Activated CD4-positive, alpha-beta T cell treated with anti-CD3 and anti-CD28 coated beads for 36 hours (primary cell): ENCODE measurements around the gene CHPF. TPM values are rescaled to one million over a fixed set of nuclear protein-coding genes. Genes with fewer than 3 reads are reported as not detected.

Source experiments
- ATAC-seq: fragments of 200-7000 bp; cut with Tn5 transposase; one replicate; pipeline ENCODE4 v1.10.0; 2021; ENCODE audit warnings: mild to moderate bottlenecking, moderate library complexity
- CTCF ChIA-PET: fragments of 350-600 bp; sonication (Branson Sonifier 250); formaldehyde crosslinking; loops from one replicate; lab custom pipeline; 2021; ENCODE audit warnings: antibody characterized with exemption; lab: Charles Lee
- POLR2A ChIA-PET: fragments of 350-600 bp; sonication (Branson Sonifier 250); formaldehyde crosslinking; loops from one replicate; lab custom pipeline; 2021; ENCODE audit warnings: antibody characterized with exemption, inconsistent platforms; lab: Charles Lee
- DNase-seq: peaks from one replicate; pipeline ENCODE4 v3.0.0-alpha.2; 2020
- H3K27ac Mint-ChIP-seq: one replicate; pipeline ENCODE4 v1.8.0; 2021; ENCODE audit warnings: mixed read lengths
- H3K27me3 Mint-ChIP-seq: one replicate; pipeline ENCODE4 v1.8.0; 2021; ENCODE audit warnings: mixed read lengths
- H3K36me3 Mint-ChIP-seq: one replicate; pipeline ENCODE4 v1.8.0; 2021; ENCODE audit warnings: low read depth, mixed read lengths
- H3K4me1 Mint-ChIP-seq: one replicate; pipeline ENCODE4 v1.8.0; 2021; ENCODE audit warnings: mixed read lengths
- H3K4me3 Mint-ChIP-seq: one replicate; pipeline ENCODE4 v1.8.0; 2021; ENCODE audit warnings: mild to moderate bottlenecking, moderate library complexity, mixed read lengths
- H3K9me3 Mint-ChIP-seq: one replicate; pipeline ENCODE4 v1.8.0; 2021; ENCODE audit warnings: low read depth, mixed read lengths
- intact Hi-C, 2 experiments: fragments of 100-400 bp; cut with DNase I in 1 of 2; cut with micrococcal nuclease in 1 of 2; formaldehyde crosslinking; loops; one replicate each; pipeline versions ENCODE4 v1.14.2 to v1.15.1; 2022 to 2024; cut with DNase I, micrococcal nuclease
- total RNA-seq, 2 experiments: library from RNA; stranded (reverse); gene quantifications; one replicate each; pipeline ENCODE4 v1.2.3, GENCODE V29; 2021

CHPF gene
- total RNA-seq, 2 experiments from 2014 or later = 14.1 to 17.1 TPM

DNA sequence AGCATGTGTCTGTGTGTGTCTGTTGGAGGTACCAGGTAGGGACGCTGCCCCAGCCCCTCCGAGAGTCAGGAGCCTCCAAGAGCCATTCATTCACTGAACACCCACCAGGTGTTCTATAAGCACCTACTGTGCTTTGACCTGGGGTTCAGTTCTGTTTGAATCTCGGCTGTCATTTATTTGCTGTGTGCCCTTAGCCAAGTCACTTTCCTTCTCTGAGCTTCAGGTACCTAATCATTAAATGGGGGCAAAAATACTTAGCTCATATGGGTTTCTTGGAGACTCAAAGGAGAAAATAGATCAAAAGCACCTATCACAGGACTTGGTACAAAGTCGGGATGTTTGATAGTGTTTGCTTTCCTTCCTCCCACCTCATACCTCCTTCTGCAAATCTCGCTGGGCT lies 16.1 kb downstream of the CHPF start:
- Mint-ChIP-seq H3K9me3 (no peaks in the 10 kb centered on the region), H3K36me3 (no peaks in the 10 kb centered on the region), H3K27ac (no peak overlapping the region), H3K27me3 (peaks cover 63% of the 10 kb centered on the region), H3K4me3 (no peak overlapping the region), H3K4me1 (peaks cover 4% of the 10 kb centered on the region)
- ATAC-seq = no peak
- intact Hi-C loops = no loop called here
- no peak for DNase-seq
- ChIA-PET CTCF (interaction anchor here (1.0 to 8.0 kb wide), 10 partner anchors 9 to 139 kb away, joined by 3 to 128 read pairs (median 24); partner anchors contain the start of genes CHPF, GMPPA and TMEM198), POLR2A (no interaction called here)

GRCh38 chr2:219527076-219527394 lies 16.6 kb downstream of the CHPF start:
- intact Hi-C loops = no loop called here
- H3K36me3 Mint-ChIP-seq = no peaks in the 10 kb centered on the region
- DNase-seq = no peak
- H3K27ac Mint-ChIP-seq = no peak overlapping the region
- H3K4me1 Mint-ChIP-seq = peaks cover 5% of the 10 kb centered on the region
- no peak for ATAC-seq
- CTCF ChIA-PET = interaction anchor here (4.9 to 8.0 kb wide), 5 partner anchors 9 to 124 kb away, joined by 37 to 128 read pairs (median 55); partner anchors contain the start of genes CHPF, GMPPA and TMEM198
- peaks cover 63% of the 10 kb centered on the region for H3K27me3 Mint-ChIP-seq
- POLR2A ChIA-PET = no interaction called here
- H3K4me3 Mint-ChIP-seq = no peak overlapping the region
- no peaks in the 10 kb centered on the region for H3K9me3 Mint-ChIP-seq

GRCh38 chr2:219526320-219527075 lies 17.1 kb downstream of the CHPF start:
- intact Hi-C loops = no loop called here
- no peaks in the 10 kb centered on the region for H3K9me3 Mint-ChIP-seq
- peaks cover 68% of the 10 kb centered on the region for H3K27me3 Mint-ChIP-seq
- no peak overlapping the region for H3K4me3 Mint-ChIP-seq
- ATAC-seq = no peak
- DNase-seq = no peak
- H3K4me1 Mint-ChIP-seq = peaks cover 10% of the 10 kb centered on the region
- H3K36me3 Mint-ChIP-seq = no peaks in the 10 kb centered on the region
- H3K27ac Mint-ChIP-seq = no peak overlapping the region
- CTCF ChIA-PET = interaction anchor here (0.5 to 8.0 kb wide), 8 partner anchors 8 to 124 kb away, joined by 3 to 128 read pairs (median 22); partner anchors contain the start of genes CHPF, GMPPA and TMEM198
- POLR2A ChIA-PET = no interaction called here

- ChIA-PET POLR2A (no interaction called here), CTCF (interaction anchor here (0.5 to 8.0 kb wide), 7 partner anchors 14 to 123 kb away, joined by 3 to 128 read pairs (median 4); partner anchors contain the start of gene GMPPA)
- Mint-ChIP-seq H3K27me3 (peaks cover 68% of the 10 kb centered on the region), H3K9me3 (no peaks in the 10 kb centered on the region), H3K4me1 (peaks cover 10% of the 10 kb centered on the region), H3K36me3 (no peaks in the 10 kb centered on the region), H3K4me3 (no peak overlapping the region), H3K27ac (no peak overlapping the region)
- intact Hi-C loops = no loop called here
- ATAC-seq = no peak
- no peak for DNase-seq
Observed at GRCh38 chr2:219525533-219526232, 17.9 kb downstream of the CHPF start.

- intact Hi-C loops = no loop called here
- Mint-ChIP-seq H3K27me3 (peaks cover 67% of the 10 kb centered on the region), H3K9me3 (no peaks in the 10 kb centered on the region), H3K4me3 (no peak overlapping the region), H3K27ac (no peak overlapping the region), H3K36me3 (no peaks in the 10 kb centered on the region), H3K4me1 (peaks cover 10% of the 10 kb centered on the region)
- DNase-seq = no peak
- POLR2A ChIA-PET = no interaction called here
- CTCF ChIA-PET = interaction anchor here (0.6 to 8.0 kb wide), 3 partner anchors 16 to 118 kb away, joined by 3 to 128 read pairs (median 3); partner anchors contain the start of gene GMPPA
- ATAC-seq = no peak
Observed at GRCh38 chr2:219524817-219525216, 18.8 kb downstream of the CHPF start.

GRCh38 chr2:219523031-219523671 lies 20.5 kb downstream of the CHPF start:
- no peak overlapping the region for H3K4me3 Mint-ChIP-seq
- ATAC-seq = no peak
- no peak for DNase-seq

GRCh38 chr2:219522111-219523030 lies 21.2 kb downstream of the CHPF start:
- POLR2A ChIA-PET = no interaction called here
- Mint-ChIP-seq H3K4me3 (no peak overlapping the region), H3K9me3 (no peaks in the 10 kb centered on the region), H3K27ac (no peak overlapping the region), H3K36me3 (no peaks in the 10 kb centered on the region), H3K27me3 (peaks cover 65% of the 10 kb centered on the region), H3K4me1 (peaks cover 10% of the 10 kb centered on the region)
- no peak for DNase-seq
- CTCF ChIA-PET = interaction anchor here (1.2 to 1.9 kb wide), 3 partner anchors 19 to 27 kb away, joined by 4 to 5 read pairs (median 5); a partner anchor contains a TSS
- intact Hi-C loops = no loop called here
- ATAC-seq = no peak

More at GRCh38 chr2:219523031-219523671, 20.5 kb downstream of the CHPF start:
- ChIA-PET POLR2A (no interaction called here), CTCF (interaction anchor here (0.7 to 1.2 kb wide), 5 partner anchors 13 to 119 kb away, joined by 3 to 5 read pairs (median 3); no protein-coding TSS in a partner anchor)
- no peak overlapping the region for H3K27ac Mint-ChIP-seq
- H3K27me3 Mint-ChIP-seq = peaks cover 64% of the 10 kb centered on the region
- no peaks in the 10 kb centered on the region for H3K36me3 Mint-ChIP-seq
- H3K9me3 Mint-ChIP-seq = no peaks in the 10 kb centered on the region
- intact Hi-C loops = no loop called here
- H3K4me1 Mint-ChIP-seq = peaks cover 10% of the 10 kb centered on the region

DNA sequence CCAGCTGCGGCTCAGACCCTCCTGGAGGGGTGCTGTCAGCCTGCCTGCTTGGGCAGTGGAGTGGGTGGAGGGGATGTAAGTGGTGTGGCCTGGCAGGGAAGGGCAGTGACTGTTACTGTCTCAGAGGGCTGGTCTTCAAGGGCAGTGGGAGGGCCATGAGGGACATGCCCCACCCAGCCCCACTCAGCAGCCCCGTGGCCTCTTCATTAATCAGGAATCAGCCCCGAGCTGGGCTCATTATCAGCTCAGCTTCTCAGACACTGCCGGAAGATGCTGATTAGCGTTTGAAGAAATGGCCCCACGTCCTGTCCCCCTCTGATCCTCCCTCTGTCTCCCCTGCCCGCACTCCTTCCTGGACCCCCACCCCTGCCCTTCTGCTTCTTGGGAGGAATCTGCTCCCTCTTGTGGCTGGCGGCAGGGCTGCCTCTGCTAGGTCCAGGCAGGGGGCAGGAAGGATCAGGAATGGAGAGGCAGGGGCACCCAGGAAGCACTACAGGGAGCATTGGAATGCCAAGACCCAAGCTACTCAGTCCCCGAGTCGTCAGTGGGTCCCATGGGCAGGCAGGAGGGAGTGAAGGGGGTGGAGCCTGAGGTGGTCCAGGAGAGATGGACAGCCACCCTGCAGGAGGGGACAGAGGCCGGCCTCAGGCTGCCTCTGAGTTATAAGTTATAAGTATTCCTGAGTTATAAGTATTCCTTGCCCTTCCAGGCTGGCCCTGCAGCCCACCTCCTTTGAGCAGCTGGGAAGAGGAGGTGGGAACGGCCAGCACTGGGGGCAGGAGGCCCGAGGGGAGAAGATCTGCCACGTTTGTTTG lies 22.3 kb downstream of the CHPF start:
- peak; percentile 31 for DNase-seq
- Mint-ChIP-seq H3K27me3 (peaks cover 66% of the 10 kb centered on the region), H3K9me3 (no peaks in the 10 kb centered on the region), H3K4me1 (peaks cover 10% of the 10 kb centered on the region), H3K4me3 (no peak overlapping the region), H3K36me3 (no peaks in the 10 kb centered on the region), H3K27ac (no peak overlapping the region)
- peak; percentile 49 for ATAC-seq
- intact Hi-C loops = no loop called here
- POLR2A ChIA-PET = no interaction called here
- CTCF ChIA-PET = interaction anchor here (0.7 to 6.8 kb wide), 6 partner anchors 8 to 26 kb away, joined by 3 to 37 read pairs (median 4); a partner anchor contains a TSS

DNA sequence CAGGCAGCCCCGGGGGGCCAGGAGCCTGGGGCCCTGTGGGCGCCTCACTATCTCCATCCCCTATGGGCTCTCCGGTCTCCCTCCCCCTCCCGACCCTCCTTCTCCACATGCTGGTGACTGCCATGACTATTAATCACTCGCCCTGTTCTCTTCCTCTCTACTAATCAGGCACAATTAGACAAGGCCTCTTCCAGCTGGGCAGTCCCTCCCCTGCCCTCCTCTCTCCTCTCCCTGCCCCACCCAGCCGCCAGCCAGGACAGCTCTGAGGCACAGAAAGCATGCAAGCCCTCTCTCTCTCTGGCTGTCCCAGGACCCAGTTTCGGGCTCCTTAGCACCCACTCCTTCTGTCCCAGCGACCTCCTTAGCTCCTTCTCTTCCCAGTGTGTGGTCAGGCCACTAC lies 23.5 kb downstream of the CHPF start:
- Mint-ChIP-seq H3K27ac (no peak overlapping the region), H3K9me3 (no peaks in the 10 kb centered on the region), H3K27me3 (peaks cover 67% of the 10 kb centered on the region), H3K36me3 (no peaks in the 10 kb centered on the region), H3K4me3 (no peak overlapping the region), H3K4me1 (peaks cover 10% of the 10 kb centered on the region)
- DNase-seq = no peak
- CTCF ChIA-PET = interaction anchor here (0.8 to 6.8 kb wide), 6 partner anchors 9 to 24 kb away, joined by 3 to 37 read pairs (median 4); partner anchors contain the start of gene GMPPA
- POLR2A ChIA-PET = no interaction called here
- intact Hi-C loops = no loop called here
- ATAC-seq = no peak

DNA sequence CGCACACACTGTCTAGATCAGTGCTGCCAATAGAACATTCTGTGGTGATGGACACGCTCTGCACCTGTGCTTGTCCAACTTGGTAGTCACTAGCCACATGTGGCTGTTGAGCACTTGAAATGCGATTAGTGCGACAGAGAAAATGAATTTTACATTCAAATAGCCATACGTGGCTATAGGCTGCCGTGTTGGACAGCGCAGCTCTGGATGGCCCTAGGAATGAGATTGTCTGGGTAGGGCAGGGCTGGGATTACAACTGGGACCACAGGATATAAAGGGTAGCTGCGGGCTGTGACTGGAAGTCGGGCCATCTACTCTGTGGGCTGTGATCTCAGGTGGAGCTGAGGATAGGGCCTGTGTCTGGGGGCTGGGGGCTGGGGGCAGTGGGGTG lies 24.1 kb downstream of the CHPF start:
- no peaks in the 10 kb centered on the region for H3K36me3 Mint-ChIP-seq
- intact Hi-C loops = no loop called here
- no peak overlapping the region for H3K4me3 Mint-ChIP-seq
- DNase-seq = no peak
- ChIA-PET POLR2A (no interaction called here), CTCF (interaction anchor here (1.5 to 6.8 kb wide), 3 partner anchors 10 to 24 kb away, joined by 3 to 37 read pairs (median 4); a partner anchor contains a TSS)
- no peak for ATAC-seq
- no peak overlapping the region for H3K27ac Mint-ChIP-seq
- H3K9me3 Mint-ChIP-seq = no peaks in the 10 kb centered on the region
- peaks cover 10% of the 10 kb centered on the region for H3K4me1 Mint-ChIP-seq
- peaks cover 65% of the 10 kb centered on the region for H3K27me3 Mint-ChIP-seq
